Subcutaneous adipose tissue (tissue), 4 donors: ENCODE results near the gene ARHGEF4. TPM values are rescaled to one million over a fixed set of nuclear protein-coding genes. Genes with fewer than 3 reads are reported as not detected.

ENCODE experiments used
- CTCF ChIP-seq: fragments of 450-650 bp; IDR thresholded peaks from one replicate; pipeline ENCODE4 v1.5.1; 2016; ENCODE audit warnings: low read depth, mild to moderate bottlenecking, control low read depth, antibody characterized with exemption, moderate library complexity
- total RNA-seq, 4 donors: library from RNA; depleted of rRNA; stranded (reverse); fragments of >200 nt; gene quantifications; one replicate each; pipeline ENCODE4 v1.1.0, GENCODE V29; 2016

ARHGEF4 gene
- total RNA-seq, 4 donors from 2014 or later = 4.8 to 17.9 (median 9.8) TPM

DNA sequence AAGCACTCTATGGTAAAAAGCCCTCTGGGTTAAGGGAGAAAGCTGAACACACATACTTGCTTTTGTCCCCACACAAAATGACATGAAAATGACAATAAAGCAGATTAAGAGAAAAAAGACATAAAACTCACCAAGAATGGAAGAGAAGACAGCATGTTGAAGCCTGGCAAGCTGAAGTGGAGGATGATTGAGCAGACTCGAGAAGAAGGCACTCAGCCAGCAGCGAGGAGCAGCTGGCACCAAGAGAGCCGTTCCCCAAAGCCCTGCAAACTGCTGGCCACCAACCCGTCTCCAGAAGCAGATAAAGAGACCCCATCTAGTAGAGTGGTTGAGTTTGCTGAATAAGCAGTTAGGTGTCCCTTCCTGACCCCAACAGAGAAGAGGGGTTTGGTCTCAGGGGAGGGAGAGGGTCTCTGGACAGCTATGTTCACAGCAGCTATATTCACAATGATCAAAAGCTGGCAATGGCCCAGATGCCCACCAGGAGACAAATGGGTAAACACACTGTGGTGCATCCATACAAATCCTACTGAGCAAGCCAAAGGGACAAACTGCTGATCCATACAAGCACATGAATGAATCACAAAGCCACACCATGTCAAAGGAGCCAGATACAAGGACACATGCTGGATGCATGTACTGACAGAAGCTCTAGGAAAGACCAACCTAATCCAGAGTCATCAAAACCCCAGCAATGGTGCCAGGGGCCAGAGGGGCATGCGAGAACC lies 219.7 kb downstream of the ARHGEF4 start:
- no peak for TF ChIP-seq CTCF

DNA sequence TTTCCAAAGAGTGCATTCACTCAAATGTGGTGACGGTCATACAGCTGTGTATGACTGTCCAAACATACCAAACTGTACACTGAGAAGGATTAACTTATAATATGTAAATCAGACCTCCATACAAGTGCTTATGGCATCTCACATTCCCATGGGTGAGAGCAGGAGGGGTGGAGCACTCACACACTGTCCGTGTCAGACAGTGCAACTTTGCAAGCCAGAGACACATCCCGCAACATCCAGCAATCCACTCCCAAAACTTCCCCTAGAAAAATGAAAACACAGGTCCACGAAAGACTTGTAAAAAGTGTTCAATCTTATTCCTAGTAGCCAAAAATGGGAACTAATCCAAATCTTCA lies 220.2 kb downstream of the ARHGEF4 start:
- no peak for TF ChIP-seq CTCF

GRCh38 chr2:131058214-131058843 lies 221.6 kb downstream of the ARHGEF4 start:
- no peak for TF ChIP-seq CTCF

- TF ChIP-seq CTCF = no peak
Observed at GRCh38 chr2:131058920-131059319, 222.2 kb downstream of the ARHGEF4 start.

GRCh38 chr2:131063501-131064283 lies 227.0 kb downstream of the ARHGEF4 start:
- no peak for TF ChIP-seq CTCF

DNA sequence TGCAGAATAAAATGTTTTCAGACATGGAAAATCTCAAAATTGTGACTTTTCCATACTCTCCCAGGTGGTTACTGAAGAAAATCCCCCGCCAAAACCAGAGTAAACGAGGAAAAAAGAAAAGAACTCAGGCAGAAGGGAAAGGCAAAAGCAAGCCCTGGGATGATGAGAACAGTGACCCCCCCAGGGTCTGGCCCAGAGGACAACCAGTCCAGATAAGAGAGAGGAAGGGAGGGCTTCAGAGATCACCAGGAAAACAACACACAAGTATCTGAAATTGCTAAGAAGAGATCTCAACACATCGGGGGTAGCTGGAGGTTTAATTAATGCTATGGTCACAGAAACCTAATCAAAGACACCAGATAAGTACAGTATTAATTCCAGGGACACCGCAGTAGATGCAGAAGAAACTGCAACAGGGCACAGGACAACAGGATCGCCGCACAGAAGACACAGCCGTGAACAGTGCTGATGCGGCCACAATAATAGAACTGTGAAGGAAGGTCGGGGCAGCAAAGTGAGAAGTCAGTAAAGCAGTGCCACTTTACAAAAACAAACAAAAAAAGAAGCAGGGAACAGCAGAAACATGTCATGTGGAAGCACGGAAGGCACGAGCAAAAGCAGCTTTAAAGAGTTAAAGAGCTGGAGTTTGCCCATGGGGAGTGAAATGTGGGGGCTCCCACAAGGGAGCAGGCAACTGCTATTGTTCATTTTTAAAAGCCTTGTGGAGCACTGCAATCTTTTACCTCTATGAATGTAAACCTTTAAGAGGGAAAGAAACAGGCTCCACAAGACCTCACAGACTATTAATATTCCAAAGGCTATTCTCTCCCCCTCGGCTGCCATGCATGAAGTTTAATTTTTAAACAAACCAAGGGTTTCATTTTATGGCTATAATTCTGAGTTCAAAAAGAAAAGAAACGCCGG lies 228.1 kb downstream of the ARHGEF4 start:
- TF ChIP-seq CTCF = no peak
